HG02840 (cell line): Measurements from ENCODE around the gene CACHD1.

ENCODE experiments used
- ATAC-seq: cut with Tn5 transposase; IDR thresholded peaks from one replicate; pipeline ENCODE4 v1.9.1; 2021; ENCODE audit warnings: mild to moderate bottlenecking, moderate library complexity, moderate number of reproducible peaks; ENCODE audit not compliant: unreplicated experiment, low FRiP score

Gene CACHD1

GRCh38 chr1:64472805-64473204 lies 2.9 kb downstream of the CACHD1 start:
- ATAC-seq: no peak

DNA sequence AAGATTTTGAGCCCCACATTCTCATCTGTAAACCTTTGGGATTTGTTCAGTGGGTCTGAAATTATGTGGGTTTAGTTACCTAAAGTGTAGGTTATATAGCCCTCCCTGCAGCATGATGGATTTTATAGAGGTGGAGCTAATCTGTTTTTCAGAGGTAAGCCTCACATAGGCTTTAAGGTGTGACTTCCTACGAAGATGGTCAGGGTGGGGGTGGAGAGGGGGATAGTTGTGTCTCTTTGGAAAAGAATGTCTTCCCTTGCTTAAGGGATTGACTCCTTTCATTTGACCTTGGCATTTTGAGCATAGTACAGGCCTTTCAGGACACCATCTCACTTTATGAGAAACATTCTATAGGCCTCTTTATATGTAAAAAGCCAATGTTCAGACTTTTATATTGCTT lies 3.4 kb downstream of the CACHD1 start:
- ATAC-seq: no peak

- ATAC-seq: no peak
Measured at GRCh38 chr1:64474133-64474532, 4.2 kb downstream of the CACHD1 start.

- ATAC-seq: no peak
Measured at GRCh38 chr1:64474665-64475439, 4.9 kb downstream of the CACHD1 start.

GRCh38 chr1:64476251-64476952 lies 6.5 kb downstream of the CACHD1 start:
- no peak for ATAC-seq

DNA sequence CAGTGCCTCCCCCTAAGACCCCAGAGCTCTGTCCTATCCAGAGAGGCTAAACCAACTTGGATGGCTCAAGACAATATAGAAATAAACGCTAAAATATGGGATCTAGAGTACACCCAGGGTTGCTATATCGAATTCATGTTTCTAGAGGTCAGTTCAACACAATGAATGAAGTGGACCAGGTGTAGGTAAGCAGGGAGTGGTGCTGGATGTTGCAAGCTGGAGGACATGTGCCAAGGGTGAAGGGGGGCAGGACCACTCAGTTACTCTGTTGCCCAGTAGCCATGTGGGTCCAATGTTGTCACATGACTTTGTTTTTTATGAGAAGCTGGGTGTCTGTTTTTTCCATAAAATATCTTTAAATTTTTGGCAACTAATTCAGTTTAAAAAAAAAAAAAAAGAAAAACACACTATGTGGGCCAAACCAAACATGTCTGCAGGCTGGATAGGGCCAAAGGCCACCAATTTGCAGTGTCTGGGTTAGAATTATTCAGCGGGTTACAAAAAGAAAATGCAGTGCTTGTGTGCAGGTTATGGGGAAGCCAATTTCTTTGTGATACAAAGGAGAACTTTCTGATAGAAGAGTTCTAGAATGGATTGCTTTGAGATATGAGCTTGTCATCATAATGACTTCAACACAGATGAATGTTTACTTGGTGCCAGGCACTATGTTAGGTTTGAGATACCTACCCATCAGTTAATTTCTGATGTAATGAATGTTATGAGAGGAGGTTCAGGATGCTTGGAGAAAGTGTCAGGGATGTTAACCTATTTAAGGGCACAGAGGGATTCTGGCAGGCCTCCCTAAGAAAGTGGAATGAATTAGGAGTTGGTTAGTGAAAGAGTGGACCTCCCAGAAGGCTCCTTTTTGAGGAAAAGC lies 8.9 kb downstream of the CACHD1 start:
- ATAC-seq: no peak

- no peak for ATAC-seq
Measured at GRCh38 chr1:64479874-64480273, 9.9 kb downstream of the CACHD1 start.

DNA sequence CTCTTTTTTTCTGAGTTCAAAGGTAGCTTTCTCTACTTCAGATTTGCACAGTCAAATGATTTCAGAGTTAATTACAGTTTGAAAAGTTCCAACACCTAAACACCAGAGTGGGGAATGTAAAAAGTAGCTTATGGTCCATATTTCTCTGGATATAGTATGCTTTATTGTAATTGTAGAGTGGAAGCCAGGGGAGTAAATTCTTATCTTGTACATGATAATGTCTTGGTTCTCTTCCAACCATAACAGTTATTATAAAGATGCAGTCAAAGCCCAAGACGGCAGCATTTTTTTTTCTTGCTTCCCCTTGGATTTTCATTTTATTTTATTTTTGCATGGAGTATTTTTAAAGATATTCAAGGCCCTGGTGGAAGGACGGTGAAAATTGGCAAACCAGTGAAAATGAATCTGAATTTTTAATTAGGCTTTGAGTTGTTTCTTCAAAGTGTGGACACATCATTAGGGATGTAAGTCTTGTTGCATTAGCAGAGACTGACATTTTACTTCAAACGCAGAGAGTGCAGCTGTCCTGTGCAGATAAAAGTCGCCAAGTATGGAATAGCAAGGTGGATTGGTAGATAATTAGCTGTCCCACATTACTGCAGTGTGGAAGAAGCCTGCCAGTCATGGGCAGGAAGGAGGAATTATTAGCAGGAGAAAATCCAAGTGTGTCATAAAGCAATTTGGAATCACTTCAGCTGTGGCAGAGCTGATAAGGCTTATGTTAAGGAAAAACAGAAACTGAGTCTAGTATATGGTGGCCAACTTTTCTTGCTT lies 11.3 kb downstream of the CACHD1 start:
- ATAC-seq: no peak

GRCh38 chr1:64482128-64482527 lies 12.2 kb downstream of the CACHD1 start:
- ATAC-seq: no peak

- no peak for ATAC-seq
Measured at GRCh38 chr1:64482720-64483119, 12.8 kb downstream of the CACHD1 start.

DNA sequence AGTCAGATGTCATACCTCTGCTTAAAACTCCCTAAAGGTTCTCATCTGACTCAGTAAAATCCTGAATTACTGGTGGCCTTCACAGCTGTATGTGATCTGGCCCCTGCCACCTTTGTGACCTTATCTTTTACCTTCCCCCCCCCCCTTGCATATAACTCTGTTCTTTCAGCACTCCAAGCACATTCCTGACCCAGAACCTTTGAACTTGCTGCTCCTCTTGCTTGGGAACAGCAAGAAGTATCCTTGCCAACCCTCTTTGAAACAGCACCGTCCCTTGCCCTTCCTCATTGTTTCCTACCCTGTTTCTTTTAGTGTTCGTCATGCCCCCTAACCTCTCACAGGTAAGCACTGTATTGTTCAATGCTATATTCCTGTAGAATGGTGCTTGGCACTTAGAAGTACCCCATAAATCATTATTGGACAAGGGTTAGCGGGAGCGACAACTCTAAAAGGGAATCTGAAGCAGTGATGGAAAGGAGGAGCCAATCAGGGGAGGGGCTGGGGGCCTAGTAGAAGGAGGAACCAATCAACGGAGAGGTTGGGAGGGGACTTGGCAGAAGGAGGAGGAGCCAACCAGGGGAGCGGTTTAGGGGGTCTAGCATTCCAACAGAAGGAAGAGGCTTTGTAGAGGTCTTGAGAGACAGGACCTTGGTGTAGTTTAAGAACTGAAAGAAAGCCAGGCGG lies 13.9 kb downstream of the CACHD1 start:
- ATAC-seq: no peak

GRCh38 chr1:64484651-64485050 lies 14.7 kb downstream of the CACHD1 start:
- no peak for ATAC-seq

GRCh38 chr1:64486193-64486592 lies 16.3 kb downstream of the CACHD1 start:
- no peak for ATAC-seq

- no peak for ATAC-seq
Measured at GRCh38 chr1:64487061-64487460, 17.1 kb downstream of the CACHD1 start.

GRCh38 chr1:64488862-64489261 lies 18.9 kb downstream of the CACHD1 start:
- ATAC-seq: no peak

DNA sequence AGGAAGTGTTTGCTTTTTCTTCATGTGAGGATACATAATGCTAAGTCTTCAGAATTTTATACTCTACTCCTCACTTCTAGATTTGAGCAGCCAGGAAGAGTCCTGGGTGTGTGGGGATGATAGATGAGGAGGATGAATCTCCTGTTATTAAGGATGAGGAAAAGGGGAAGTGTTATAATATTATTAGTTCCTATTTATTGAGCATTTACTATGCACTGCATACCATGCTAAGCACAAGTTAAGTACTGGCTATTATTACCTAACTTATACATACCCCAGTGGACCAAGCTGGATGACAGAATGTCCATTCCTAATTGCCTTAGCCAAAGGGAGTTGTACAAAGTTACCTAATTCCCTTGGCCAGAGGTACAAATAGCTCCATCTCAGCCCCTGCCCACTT lies 19.8 kb downstream of the CACHD1 start:
- no peak for ATAC-seq

DNA sequence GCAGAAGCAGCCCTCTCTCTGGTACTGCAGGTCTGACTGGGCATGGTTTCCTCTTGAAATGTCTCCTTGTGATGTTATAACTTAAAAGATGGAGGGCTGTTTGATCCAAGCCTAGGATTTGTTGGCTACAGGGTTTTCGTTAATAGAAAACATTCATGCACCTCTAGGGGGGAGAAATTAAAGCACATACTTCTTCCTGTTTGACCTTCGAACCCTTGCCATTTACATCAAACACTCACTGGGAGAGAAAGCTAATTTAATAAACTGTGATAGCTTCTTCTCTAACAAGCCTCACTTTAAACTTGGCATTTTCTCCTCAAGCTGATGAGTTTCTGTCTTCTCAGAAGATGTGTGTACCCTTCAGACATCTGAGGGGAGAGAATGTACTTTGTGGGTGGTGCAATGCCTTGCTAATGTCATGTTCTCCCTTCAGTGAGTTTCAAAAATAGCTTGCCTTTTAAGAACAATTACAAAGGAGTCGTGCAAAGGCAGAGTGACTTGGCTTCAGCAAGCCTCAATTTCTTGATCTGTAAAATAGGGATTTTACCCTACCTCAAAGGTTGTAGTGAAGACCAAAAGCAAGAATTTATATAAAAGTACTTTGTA lies 20.4 kb downstream of the CACHD1 start:
- no peak for ATAC-seq

DNA sequence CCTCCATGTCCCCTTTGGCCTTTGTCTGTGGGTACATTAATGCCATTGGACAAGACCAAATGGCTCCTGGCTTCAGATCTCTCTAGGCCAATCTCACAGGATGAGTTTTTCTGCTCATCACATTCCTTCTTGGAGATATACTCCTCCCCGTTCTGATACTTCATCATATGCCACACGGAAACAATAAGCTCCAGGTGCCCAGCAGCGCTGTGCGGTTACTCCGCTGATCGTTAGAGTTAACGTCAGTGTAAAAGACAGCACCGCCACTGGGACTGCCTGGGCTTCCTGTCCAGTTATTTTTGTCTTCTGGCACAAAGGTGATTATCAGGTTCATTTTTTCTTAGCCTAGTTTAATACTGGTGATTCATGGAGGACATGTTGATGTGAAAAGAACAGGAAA lies 22.5 kb downstream of the CACHD1 start:
- ATAC-seq: no peak

- ATAC-seq: no peak
Measured at GRCh38 chr1:64493831-64494230, 23.9 kb downstream of the CACHD1 start.
